Activated T-helper 2 cell treated with anti-CD3 and anti-CD28 coated beads, Interferon-gamma antibody, Interleukin-2, Interleukin-4, amounts not matched to agents 10 μg/mL and 5 μg/mL and 100 μg/mL, durations not matched to agents 14 hours and 24 hours and 36 hours (primary cell): Measurements from ENCODE around the gene MYH15. TPM values are rescaled to one million over a fixed set of nuclear protein-coding genes. Genes with fewer than 3 reads are reported as not detected.

ENCODE experiments used
- DNase-seq: peaks from one replicate; pipeline ENCODE4 v3.0.0; 2021; ENCODE audit warnings: low spot score
- H3K27ac Mint-ChIP-seq: one replicate; pipeline ENCODE4 v1.8.0; 2021; ENCODE audit warnings: mixed read lengths
- H3K27me3 Mint-ChIP-seq: one replicate; pipeline ENCODE4 v1.8.0; 2021; ENCODE audit warnings: low read depth, mixed read lengths
- H3K36me3 Mint-ChIP-seq: one replicate; pipeline ENCODE4 v1.8.0; 2021; ENCODE audit warnings: low read depth, mixed read lengths
- H3K4me1 Mint-ChIP-seq: one replicate; pipeline ENCODE4 v1.8.0; 2021; ENCODE audit warnings: low read depth, mixed read lengths
- H3K4me3 Mint-ChIP-seq: one replicate; pipeline ENCODE4 v1.8.0; 2021; ENCODE audit warnings: low read depth, mild to moderate bottlenecking, moderate library complexity, mixed read lengths
- H3K9me3 Mint-ChIP-seq: one replicate; pipeline ENCODE4 v1.8.0; 2021; ENCODE audit warnings: mixed read lengths
- intact Hi-C: fragments of 100-400 bp; cut with micrococcal nuclease; formaldehyde crosslinking; loops from one replicate; pipeline ENCODE4 v1.15.1; 2023
- total RNA-seq: library from RNA; stranded (reverse); gene quantifications from 2 replicates; pipeline ENCODE4 v1.2.3, GENCODE V29; 2022

Gene MYH15
- 0.09 and 0.14 TPM in 2 replicates for total RNA-seq

DNA sequence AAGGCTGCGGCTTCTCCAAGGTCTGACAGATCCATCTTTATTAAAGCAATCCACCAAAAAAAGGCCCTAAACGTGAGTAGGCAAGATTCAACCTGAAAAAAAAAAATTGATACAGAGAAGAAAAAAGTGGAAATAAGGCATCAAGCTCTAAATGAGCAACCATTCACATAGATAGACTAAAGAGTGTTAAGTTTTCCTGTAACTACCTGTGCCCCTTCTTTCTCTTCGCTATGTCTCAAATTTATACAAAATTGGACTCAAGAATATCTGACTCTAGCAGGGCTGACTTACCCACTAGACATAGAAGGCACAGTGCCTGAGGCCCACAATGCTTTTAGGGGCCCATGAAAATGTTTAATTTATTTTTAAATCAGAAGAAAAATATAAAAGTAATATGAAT lies at the start of gene MYH15:
TSS of gene MYH15 (minus strand) at position 101 of the 400 bp plus-strand sequence. CDS start at position 35, 66 bp downstream.
- intact Hi-C loops, result no loop called here
- Mint-ChIP-seq H3K36me3 (no peaks in the 10 kb centered on the region), H3K9me3 (no peaks in the 10 kb centered on the region), H3K4me1 (peaks cover 12% of the 10 kb centered on the region), H3K27ac (no peak within 1 kb of the TSS), H3K4me3 (no peak within 1 kb of the TSS), H3K27me3 (peaks cover 2% of the 10 kb centered on the region)
- no peak for DNase-seq

DNA sequence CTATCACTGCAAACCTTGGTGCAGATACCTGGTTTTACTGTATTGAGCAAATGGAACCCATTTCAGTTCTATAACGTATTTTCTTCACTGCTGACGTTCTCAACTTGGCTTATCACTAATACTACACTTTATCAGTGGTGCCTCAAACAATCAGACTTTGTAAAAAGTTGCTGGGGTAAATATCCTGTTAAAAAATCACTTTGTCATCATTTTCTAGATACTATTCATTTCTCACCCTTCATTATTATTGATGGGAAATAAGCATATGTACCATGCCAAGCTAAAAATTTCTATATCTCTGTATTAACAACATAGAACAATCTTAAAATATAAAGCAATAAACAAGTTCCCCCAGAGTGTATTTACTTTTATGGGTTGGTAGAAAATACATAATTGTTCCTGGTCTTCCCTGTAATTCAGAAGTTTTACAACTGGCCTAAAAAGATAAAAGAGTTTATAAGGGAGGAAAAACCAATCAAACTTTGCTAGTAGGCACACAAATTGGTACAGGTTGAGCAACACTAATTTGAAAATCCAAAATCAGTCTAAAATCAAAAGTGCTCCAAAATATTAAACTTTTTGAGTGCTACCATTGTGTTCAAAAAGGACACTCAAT lies 45.7 kb upstream of the MYH15 start:
- Mint-ChIP-seq H3K36me3 (peaks cover 65% of the 10 kb centered on the region), H3K27me3 (no peaks in the 10 kb centered on the region), H3K4me1 (peaks cover 12% of the 10 kb centered on the region), H3K27ac (no peak overlapping the region), H3K4me3 (no peak overlapping the region), H3K9me3 (no peaks in the 10 kb centered on the region)
- DNase-seq, result no peak
- intact Hi-C loops, result loop anchor here (10.0 kb wide), 1 partner anchor 881 kb away; no protein-coding TSS in a partner anchor

DNA sequence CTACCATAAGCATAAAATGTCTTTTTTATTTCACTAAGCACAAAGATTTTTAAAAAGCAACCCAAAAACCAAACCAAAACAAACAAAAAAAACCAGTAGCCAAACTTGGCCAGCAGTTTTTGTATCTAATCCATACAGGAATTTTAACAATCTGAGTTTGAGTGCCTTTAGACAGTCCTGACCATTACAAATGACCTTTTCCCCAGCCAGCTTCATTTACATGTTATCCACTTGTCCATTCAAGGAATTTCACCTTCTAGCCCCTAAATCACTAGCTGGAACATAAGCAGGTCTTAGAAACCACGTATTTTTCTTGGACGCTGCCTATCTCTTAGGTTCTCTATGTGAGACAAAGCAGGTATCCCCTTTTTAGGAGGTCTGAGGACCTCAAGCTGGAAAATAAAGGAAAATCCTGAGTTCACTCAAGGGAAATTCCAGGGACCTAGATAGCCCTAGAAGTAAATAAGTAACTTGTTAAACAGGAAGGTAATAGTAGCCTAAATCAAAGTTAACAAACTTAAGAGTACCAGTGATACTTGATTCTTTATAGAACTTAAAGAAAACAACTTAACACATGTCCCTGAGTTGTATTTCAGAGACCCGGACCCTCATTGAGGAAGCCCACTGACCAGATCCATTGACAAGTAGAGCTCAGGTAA lies 44.6 kb upstream of the MYH15 start:
- intact Hi-C loops, result loop anchor here (5.0 to 10.0 kb wide), 2 partner anchors 48 to 880 kb away; no protein-coding TSS in a partner anchor
- no peak for DNase-seq
- H3K27ac Mint-ChIP-seq, result no peak overlapping the region
- peaks cover 12% of the 10 kb centered on the region for H3K4me1 Mint-ChIP-seq
- no peak overlapping the region for H3K4me3 Mint-ChIP-seq
- H3K27me3 Mint-ChIP-seq, result no peaks in the 10 kb centered on the region
- peaks cover 64% of the 10 kb centered on the region for H3K36me3 Mint-ChIP-seq
- H3K9me3 Mint-ChIP-seq, result no peaks in the 10 kb centered on the region

DNA sequence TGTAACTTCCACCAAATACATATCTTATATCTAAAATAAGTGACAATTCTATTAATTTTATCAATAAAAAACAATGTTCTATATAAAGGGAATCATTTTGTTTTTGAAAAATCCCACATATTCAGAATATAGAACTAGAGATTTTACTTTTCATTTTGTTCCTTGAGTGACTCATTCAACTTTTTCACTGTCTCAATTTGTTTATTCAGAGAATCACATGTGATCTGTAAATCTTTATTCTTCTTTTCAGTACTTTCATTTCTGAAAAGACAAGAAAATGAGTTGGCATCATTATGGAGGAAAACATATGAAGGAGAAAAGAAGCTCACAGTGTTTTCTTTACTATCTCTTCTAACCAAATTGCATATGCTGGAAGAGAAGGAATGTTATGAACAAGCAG lies 43.8 kb upstream of the MYH15 start:
- peaks cover 62% of the 10 kb centered on the region for H3K36me3 Mint-ChIP-seq
- H3K9me3 Mint-ChIP-seq, result no peaks in the 10 kb centered on the region
- H3K4me3 Mint-ChIP-seq, result no peak overlapping the region
- H3K27ac Mint-ChIP-seq, result no peak overlapping the region
- DNase-seq, result no peak
- intact Hi-C loops, result loop anchor here (5.0 to 10.0 kb wide), 2 partner anchors 47 to 879 kb away; no protein-coding TSS in a partner anchor
- no peaks in the 10 kb centered on the region for H3K27me3 Mint-ChIP-seq
- H3K4me1 Mint-ChIP-seq, result peaks cover 10% of the 10 kb centered on the region

DNA sequence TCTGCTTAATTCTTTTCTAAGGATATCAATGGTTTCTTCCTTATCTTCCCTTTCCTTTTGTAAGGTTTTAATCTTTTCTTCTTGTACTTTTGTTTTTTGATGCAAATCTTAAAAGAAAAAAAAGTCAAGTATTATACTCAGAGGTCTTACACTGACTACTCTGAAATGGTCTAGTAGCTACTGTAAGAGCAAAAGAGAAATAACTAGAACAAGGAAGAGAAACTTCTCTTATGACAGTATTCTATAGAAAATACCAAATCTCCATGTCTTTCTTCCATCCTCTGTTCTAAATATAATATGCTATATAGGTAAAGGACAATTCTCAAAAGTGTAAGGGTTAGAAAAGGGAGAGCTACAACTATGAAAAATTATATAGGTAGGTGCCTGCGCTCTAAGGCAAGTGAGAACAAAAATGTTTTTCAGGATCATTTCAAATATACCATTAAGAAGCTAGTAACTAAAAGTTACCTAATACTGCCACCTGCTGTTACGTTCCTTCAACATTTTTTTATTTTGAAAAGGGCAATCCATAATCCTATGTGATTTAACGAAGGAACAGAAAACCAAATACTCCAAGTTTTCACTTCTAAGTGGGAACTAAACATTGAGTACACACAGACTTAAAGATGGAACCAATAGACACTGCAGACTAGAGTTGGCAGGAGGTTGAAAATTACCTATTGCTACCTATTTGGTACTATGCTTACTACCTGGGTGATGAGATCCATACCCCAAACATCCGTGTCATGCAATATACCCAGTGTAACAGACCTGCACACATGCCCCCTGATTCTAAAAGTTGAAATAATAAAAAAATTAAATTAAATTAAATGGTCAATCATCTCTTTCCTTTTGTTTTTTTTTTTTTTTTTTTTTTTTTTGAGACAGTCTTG lies 42.1 kb upstream of the MYH15 start:
- Mint-ChIP-seq H3K4me1 (peaks cover 10% of the 10 kb centered on the region), H3K9me3 (no peaks in the 10 kb centered on the region), H3K36me3 (peaks cover 54% of the 10 kb centered on the region), H3K27me3 (no peaks in the 10 kb centered on the region), H3K4me3 (no peak overlapping the region), H3K27ac (no peak overlapping the region)
- intact Hi-C loops, result loop anchor here (1.0 to 10.0 kb wide), 3 partner anchors 45 to 878 kb away; no protein-coding TSS in a partner anchor
- no peak for DNase-seq

DNA sequence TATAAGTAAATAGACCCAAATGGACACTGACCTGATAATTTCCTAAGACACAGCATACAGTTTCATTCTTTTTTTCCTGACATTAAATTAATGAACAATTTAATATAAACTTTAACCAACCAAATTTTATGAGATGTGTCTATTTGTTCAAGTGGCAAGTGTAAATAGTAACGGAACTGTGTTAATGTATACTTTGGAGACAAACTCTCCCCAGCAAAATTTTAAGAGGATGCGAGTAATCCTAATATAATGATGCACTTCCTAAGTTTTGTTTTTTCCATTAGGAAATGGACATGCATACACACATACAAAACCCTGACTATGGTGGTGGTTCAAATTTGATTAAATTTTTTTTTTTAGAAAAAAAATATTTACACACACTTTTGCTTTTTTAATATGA lies 38.5 kb upstream of the MYH15 start:
- Mint-ChIP-seq H3K36me3 (peaks cover 54% of the 10 kb centered on the region), H3K27ac (no peak overlapping the region), H3K9me3 (no peaks in the 10 kb centered on the region), H3K4me3 (no peak overlapping the region), H3K27me3 (no peaks in the 10 kb centered on the region), H3K4me1 (peaks cover 10% of the 10 kb centered on the region)
- intact Hi-C loops, result no loop called here
- no peak for DNase-seq

DNA sequence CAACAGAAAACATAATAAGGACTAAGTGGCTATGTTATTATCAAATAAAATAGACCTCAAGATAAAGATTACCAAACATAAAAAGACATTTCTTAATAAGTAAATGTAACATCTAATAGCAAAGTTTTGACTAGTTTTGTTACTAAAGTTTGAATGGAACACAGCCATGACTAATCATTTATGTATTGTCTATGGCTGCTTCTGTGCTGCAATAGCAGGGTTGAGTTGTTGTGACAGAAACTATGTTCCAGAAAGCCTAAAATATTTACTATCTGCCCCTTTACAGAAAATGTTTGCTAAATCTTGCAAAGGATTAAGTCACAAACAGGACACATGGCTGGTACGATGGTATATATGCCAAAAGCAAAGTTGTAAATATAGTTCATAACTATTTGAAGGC lies 37.9 kb upstream of the MYH15 start:
- Mint-ChIP-seq H3K27me3 (no peaks in the 10 kb centered on the region), H3K36me3 (peaks cover 59% of the 10 kb centered on the region), H3K4me3 (no peak overlapping the region), H3K27ac (no peak overlapping the region), H3K9me3 (no peaks in the 10 kb centered on the region), H3K4me1 (peaks cover 10% of the 10 kb centered on the region)
- intact Hi-C loops, result no loop called here
- no peak for DNase-seq

DNA sequence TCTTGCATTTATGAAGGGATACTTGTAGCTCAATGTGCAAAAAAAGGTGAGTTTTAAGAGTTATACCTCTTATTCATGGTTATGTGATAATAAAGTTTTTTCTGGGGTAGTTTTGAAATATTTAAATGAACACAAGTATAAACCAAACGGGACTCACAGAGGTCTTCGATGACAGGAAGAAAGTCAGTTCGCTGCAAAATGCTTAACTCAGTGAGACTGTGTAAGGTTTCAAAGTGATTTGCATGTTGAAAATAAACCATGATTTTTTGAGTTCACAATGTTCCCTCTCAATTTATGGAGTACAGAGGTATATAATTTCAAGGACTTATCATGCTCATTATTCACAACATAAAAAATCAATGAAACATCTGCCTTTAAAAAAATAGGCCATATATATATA lies 36.3 kb upstream of the MYH15 start:
- H3K36me3 Mint-ChIP-seq, result peaks cover 61% of the 10 kb centered on the region
- no peak overlapping the region for H3K4me3 Mint-ChIP-seq
- intact Hi-C loops, result no loop called here
- peaks cover 6% of the 10 kb centered on the region for H3K4me1 Mint-ChIP-seq
- H3K27ac Mint-ChIP-seq, result no peak overlapping the region
- H3K27me3 Mint-ChIP-seq, result no peaks in the 10 kb centered on the region
- DNase-seq, result no peak
- no peaks in the 10 kb centered on the region for H3K9me3 Mint-ChIP-seq

DNA sequence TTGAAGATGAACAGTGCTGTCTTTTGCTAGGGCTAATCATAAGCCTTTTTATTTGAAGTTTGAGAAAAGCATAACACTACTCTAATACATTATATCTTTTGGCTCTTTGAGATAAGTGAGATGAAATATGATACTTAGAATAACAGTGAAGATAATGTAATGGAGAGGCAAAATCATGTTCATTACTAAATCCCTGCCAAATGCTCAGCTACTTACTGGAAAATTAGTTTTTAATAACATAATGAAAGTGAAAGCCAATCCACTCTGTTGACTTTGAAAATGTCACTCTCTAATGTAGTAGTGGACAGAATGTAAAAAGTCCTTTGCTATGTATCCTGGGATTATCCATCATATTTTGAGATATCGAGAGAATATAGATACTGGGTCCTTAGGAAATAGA lies 35.9 kb upstream of the MYH15 start:
- H3K36me3 Mint-ChIP-seq, result peaks cover 60% of the 10 kb centered on the region
- H3K4me3 Mint-ChIP-seq, result no peak overlapping the region

DNA sequence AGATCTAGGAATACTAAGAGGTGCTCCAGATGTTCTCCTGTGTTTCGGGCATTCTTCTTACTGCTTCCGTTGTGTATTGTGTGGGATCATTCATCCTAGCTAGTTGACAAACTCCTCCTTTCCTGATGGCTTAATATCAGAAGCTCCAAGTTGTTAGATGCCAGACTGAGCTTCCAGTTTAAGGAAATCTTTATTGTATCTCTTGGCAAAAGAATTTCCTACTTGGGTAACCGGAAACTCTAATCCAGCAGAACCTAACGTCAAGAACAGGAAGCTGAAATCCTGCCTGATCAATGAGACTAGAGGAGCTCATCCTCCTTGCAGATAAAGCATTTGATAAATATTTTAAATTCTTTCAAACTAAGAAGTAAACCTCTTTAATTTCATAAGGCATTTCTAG lies 27.7 kb upstream of the MYH15 start:
- H3K27me3 Mint-ChIP-seq, result no peaks in the 10 kb centered on the region
- no peak overlapping the region for H3K27ac Mint-ChIP-seq
- intact Hi-C loops, result no loop called here
- peaks cover 2% of the 10 kb centered on the region for H3K4me1 Mint-ChIP-seq
- no peak for DNase-seq
- H3K4me3 Mint-ChIP-seq, result no peak overlapping the region
- H3K36me3 Mint-ChIP-seq, result peaks cover 13% of the 10 kb centered on the region
- H3K9me3 Mint-ChIP-seq, result no peaks in the 10 kb centered on the region

More for the DNA sequence above, 35.9 kb upstream of the MYH15 start:
- Mint-ChIP-seq H3K27ac (no peak overlapping the region), H3K27me3 (no peaks in the 10 kb centered on the region), H3K9me3 (no peaks in the 10 kb centered on the region), H3K4me1 (peaks cover 6% of the 10 kb centered on the region)
- intact Hi-C loops, result no loop called here
- no peak for DNase-seq

DNA sequence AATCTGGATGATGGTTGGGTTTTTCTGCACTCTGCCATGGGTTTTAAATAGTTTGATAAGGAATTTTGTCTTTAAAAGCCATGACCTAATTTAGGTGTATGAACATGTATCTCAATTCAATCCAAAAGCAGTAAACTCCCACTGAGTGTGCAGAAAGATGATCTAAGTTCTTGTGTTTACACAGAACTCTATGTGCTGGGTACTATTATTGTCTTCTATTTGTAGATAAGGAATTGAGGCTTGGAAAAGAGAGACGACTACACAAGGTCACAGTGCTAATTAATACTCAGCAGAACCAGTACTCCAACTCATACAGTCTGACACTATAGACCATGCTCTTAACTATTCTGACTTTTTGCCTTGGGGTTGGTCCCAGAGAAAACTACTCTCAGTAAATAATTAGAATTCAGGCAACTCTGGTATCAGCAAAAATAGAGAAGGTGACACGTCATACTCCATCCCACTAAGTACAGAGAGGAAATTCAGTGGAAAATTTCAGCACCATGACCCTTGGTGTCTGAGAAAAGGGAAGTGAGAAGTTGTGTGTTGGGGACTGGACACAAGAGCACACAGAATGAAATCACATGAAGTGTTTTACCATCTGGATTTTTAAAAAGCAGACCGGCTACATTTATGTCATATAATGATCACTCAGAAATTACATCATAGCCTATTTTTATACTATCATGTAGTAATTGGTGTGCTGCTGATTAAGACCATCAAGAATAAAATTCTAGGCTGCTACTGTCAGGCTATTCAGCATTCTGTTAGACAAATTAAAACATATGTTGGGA lies 18.3 kb upstream of the MYH15 start:
- no peaks in the 10 kb centered on the region for H3K4me1 Mint-ChIP-seq

DNA sequence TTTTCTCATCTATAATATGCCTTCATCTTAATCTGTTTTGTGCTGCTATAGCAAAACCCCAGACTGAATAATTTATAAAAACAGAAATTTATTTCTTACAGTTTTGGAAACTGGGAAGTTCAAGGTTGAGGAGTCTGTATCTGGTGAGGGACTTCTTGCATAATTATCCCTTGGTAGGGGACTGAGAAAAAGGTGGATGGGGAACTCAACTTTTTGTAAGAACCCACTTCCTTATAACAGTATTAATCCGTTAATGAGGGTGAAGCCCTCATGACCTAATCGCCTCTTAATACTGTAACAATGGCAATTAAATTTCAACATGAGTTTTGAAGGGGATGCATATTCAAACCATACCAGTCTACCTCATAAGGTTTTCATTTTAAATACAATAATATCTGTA lies 17.4 kb upstream of the MYH15 start:
- no peaks in the 10 kb centered on the region for H3K4me1 Mint-ChIP-seq
- H3K9me3 Mint-ChIP-seq, result no peaks in the 10 kb centered on the region
- H3K27me3 Mint-ChIP-seq, result peaks cover 37% of the 10 kb centered on the region
- H3K4me3 Mint-ChIP-seq, result no peak overlapping the region
- DNase-seq, result no peak
- intact Hi-C loops, result no loop called here
- H3K27ac Mint-ChIP-seq, result no peak overlapping the region
- no peaks in the 10 kb centered on the region for H3K36me3 Mint-ChIP-seq

More for the DNA sequence above, 18.3 kb upstream of the MYH15 start:
- no peaks in the 10 kb centered on the region for H3K9me3 Mint-ChIP-seq
- H3K27me3 Mint-ChIP-seq, result peaks cover 37% of the 10 kb centered on the region
- no peak overlapping the region for H3K27ac Mint-ChIP-seq
- H3K36me3 Mint-ChIP-seq, result no peaks in the 10 kb centered on the region
- no peak for DNase-seq
- intact Hi-C loops, result no loop called here
- no peak overlapping the region for H3K4me3 Mint-ChIP-seq
